H1 (cell line): Measurements from ENCODE around the gene NELL2. TPM values are rescaled to one million over a fixed set of nuclear protein-coding genes. Genes with fewer than 3 reads are reported as not detected.

ENCODE experiments used
- CTCF ChIA-PET: fragments of 300-600 bp; sonication (Branson Sonifier 250); formaldehyde crosslinking; loops from one replicate; lab custom pipeline; 2021; ENCODE audit not compliant: partially characterized antibody; lab: Charles Lee
- POLR2A ChIA-PET: fragments of 300-600 bp; sonication (Branson Sonifier 250); formaldehyde crosslinking; loops from one replicate; lab custom pipeline; 2021; ENCODE audit warnings: inconsistent platforms; ENCODE audit not compliant: partially characterized antibody; lab: Charles Lee
- DNase-seq, 2 experiments: peaks; one replicate each; pipeline versions ENCODE4 v3.0.0 to v3.0.0-alpha.2; 2010 to 2022; ENCODE audit warnings: low spot score in 2 of 2, low read depth in 1 of 2, mixed read lengths in 1 of 2
- FAIRE-seq: peaks from 2 replicates; lab custom pipeline; 2011; peaks lifted over from hg19 to GRCh38; lab: Jason Lieb, UNC
- H2AFZ ChIP-seq: 2 replicates; pipeline ENCODE4 v1.8.1; 2012; ENCODE audit warnings: low read length, inconsistent platforms
- H2AK5ac ChIP-seq: 2 replicates; pipeline ENCODE4 v1.6.1; 2013; ENCODE audit warnings: low read depth, low read length
- H2BK120ac ChIP-seq: replicated peaks from 2 replicates; pipeline ENCODE3; 2013; ENCODE audit warnings: low read depth, low read length, inconsistent platforms
- H2BK12ac ChIP-seq: 2 replicates; pipeline ENCODE4 v1.6.1; 2013; ENCODE audit warnings: low read depth, low read length
- H2BK15ac ChIP-seq: 2 replicates; pipeline ENCODE4 v1.6.1; 2013; ENCODE audit warnings: low read length
- H2BK20ac ChIP-seq: 2 replicates; pipeline ENCODE4 v1.6.1; 2013; ENCODE audit warnings: low read length
- H2BK5ac ChIP-seq: 2 replicates; pipeline ENCODE4 v1.6.1; 2013; ENCODE audit warnings: low read depth, low read length
- H3K14ac ChIP-seq: 2 replicates; pipeline ENCODE4 v1.6.1; 2013; ENCODE audit warnings: inconsistent platforms; ENCODE audit not compliant: insufficient read length
- H3K18ac ChIP-seq: 2 replicates; pipeline ENCODE4 v1.6.1; 2013; ENCODE audit warnings: low read length; ENCODE audit errors: extremely low read depth
- H3K23ac ChIP-seq: 2 replicates; pipeline ENCODE4 v1.6.1; 2013; ENCODE audit warnings: inconsistent platforms; ENCODE audit not compliant: insufficient read length
- H3K23me2 ChIP-seq: 2 replicates; pipeline ENCODE4 v1.6.1; 2013; ENCODE audit warnings: low read depth, low read length
- H3K27ac ChIP-seq: 2 replicates; pipeline ENCODE4 v1.6.1; 2011; ENCODE audit warnings: low read depth, low read length, inconsistent platforms
- H3K27me3 ChIP-seq, 4 experiments: replicated peaks in 1 of 4; 1 replicate in 1 of 4; 2 replicates in 3 of 4; pipeline versions ENCODE4 v1.6.1 to v1.8.1; 2011 to 2013; ENCODE audit warnings: low read length in 3 of 4, mild to moderate bottlenecking in 3 of 4, inconsistent platforms in 2 of 4, mixed read lengths in 2 of 4, moderate library complexity in 1 of 4; ENCODE audit not compliant: control insufficient read depth in 3 of 4, insufficient read depth in 3 of 4; ENCODE audit errors: extremely low read depth in 1 of 4
- H3K36me3 ChIP-seq, 4 experiments: 2 replicates each; pipeline versions ENCODE4 v1.6.1 to v1.8.1; 2011 to 2013; ENCODE audit warnings: mild to moderate bottlenecking in 4 of 4, low read length in 3 of 4, moderate library complexity in 2 of 4, control low read depth in 1 of 4, inconsistent platforms in 1 of 4; ENCODE audit not compliant: insufficient read depth in 4 of 4, control insufficient read depth in 2 of 4
- H3K4ac ChIP-seq: replicated peaks from 2 replicates; pipeline ENCODE3; 2013; ENCODE audit warnings: low read length, low read depth, mixed read lengths, inconsistent platforms; ENCODE audit not compliant: insufficient read length
- H3K4me1 ChIP-seq, 4 experiments: replicated peaks in 1 of 4; 1 replicate in 1 of 4; 2 replicates in 3 of 4; pipeline versions ENCODE4 v1.6.1 to v1.8.1; 2011 to 2013; ENCODE audit warnings: low read length in 3 of 4, inconsistent platforms in 2 of 4, mixed read lengths in 1 of 4; ENCODE audit not compliant: insufficient read depth in 4 of 4, control insufficient read depth in 3 of 4
- H3K4me2 ChIP-seq, 2 experiments: 2 replicates each; pipeline versions ENCODE4 v1.6.1 to v1.8.1; 2011 to 2013; ENCODE audit warnings: low read depth in 2 of 2, low read length in 2 of 2, control low read depth in 1 of 2, inconsistent platforms in 1 of 2, mild to moderate bottlenecking in 1 of 2; ENCODE audit not compliant: insufficient read depth in 1 of 2
- H3K4me3 ChIP-seq, 4 experiments: fragments of 200-600, 300-600 bp in 1 of 4; sonication (generic), shearing (Covaris generic), sonication (Bioruptor Twin) in 1 of 4; 2 replicates each; pipeline versions ENCODE4 v1.5.1 to v1.8.1; 2011 to 2016; ENCODE audit warnings: low read length in 4 of 4, low read depth in 3 of 4, control low read depth in 2 of 4, inconsistent platforms in 2 of 4, mild to moderate bottlenecking in 2 of 4, mixed read lengths in 1 of 4, moderate library complexity in 1 of 4; ENCODE audit not compliant: insufficient read depth in 2 of 4; ENCODE audit errors: extremely low read depth in 1 of 4
- H3K56ac ChIP-seq: replicated peaks from 2 replicates; pipeline ENCODE3; 2013; ENCODE audit warnings: low read depth, mild to moderate bottlenecking, mixed read lengths, low read length, inconsistent platforms; ENCODE audit not compliant: insufficient read length
- H3K79me1 ChIP-seq: 2 replicates; pipeline ENCODE4 v1.6.1; 2013; ENCODE audit warnings: low read depth, low read length, control low read depth
- H3K79me2 ChIP-seq, 2 experiments: 2 replicates each; pipeline versions ENCODE4 v1.6.1 to v1.8.1; 2012 to 2013; ENCODE audit warnings: low read length in 2 of 2, mild to moderate bottlenecking in 2 of 2, inconsistent platforms in 1 of 2; ENCODE audit not compliant: insufficient read depth in 2 of 2, control insufficient read depth in 1 of 2
- H3K9ac ChIP-seq, 4 experiments: replicated peaks in 1 of 4; 1 replicate in 1 of 4; 2 replicates in 3 of 4; pipeline versions ENCODE4 v1.6.1 to v1.8.1; 2011 to 2013; ENCODE audit warnings: low read depth in 3 of 4, low read length in 3 of 4, control low read depth in 2 of 4, mild to moderate bottlenecking in 2 of 4, moderate library complexity in 2 of 4, inconsistent platforms in 1 of 4; ENCODE audit errors: extremely low read depth in 1 of 4
- H3K9me3 ChIP-seq, 2 experiments: 2 replicates each; pipeline versions ENCODE4 v1.6.1 to v1.8.1; 2012 to 2013; ENCODE audit warnings: mild to moderate bottlenecking in 2 of 2, moderate library complexity in 2 of 2, control low read depth in 1 of 2, inconsistent platforms in 1 of 2, low read depth in 1 of 2, low read length in 1 of 2, mixed read lengths in 1 of 2; ENCODE audit not compliant: insufficient read depth in 2 of 2
- H4K20me1 ChIP-seq, 2 experiments: replicated peaks in 1 of 2; 2 replicates each; pipeline versions ENCODE3 to v1.8.1; 2011 to 2013; ENCODE audit warnings: inconsistent platforms in 2 of 2, low read length in 2 of 2, mild to moderate bottlenecking in 1 of 2; ENCODE audit not compliant: insufficient read depth in 2 of 2, control insufficient read depth in 1 of 2
- H4K5ac ChIP-seq: 2 replicates; pipeline ENCODE4 v1.6.1; 2013; ENCODE audit warnings: low read length, low read depth, mixed read lengths, inconsistent platforms; ENCODE audit not compliant: insufficient read length
- H4K8ac ChIP-seq: 2 replicates; pipeline ENCODE4 v1.8.0; 2013; ENCODE audit warnings: mild to moderate bottlenecking, moderate library complexity, low read length, inconsistent platforms; ENCODE audit not compliant: insufficient read depth; ENCODE audit errors: extremely low read depth
- H4K91ac ChIP-seq: replicated peaks from 2 replicates; pipeline ENCODE3; 2013; ENCODE audit warnings: low read length, mixed read lengths, inconsistent platforms; ENCODE audit not compliant: insufficient read length
- EZH2 ChIP-seq: fragments of 200-600 bp; sonication (generic); IDR thresholded peaks from 2 replicates; pipeline ENCODE4 v1.7.1; 2012; ENCODE audit warnings: low read depth, mild to moderate bottlenecking, moderate library complexity, low read length, inconsistent platforms; ENCODE audit not compliant: severe bottlenecking
- MAFK ChIP-seq: IDR thresholded peaks from 2 replicates; pipeline ENCODE4 v1.6.1; 2012; ENCODE audit warnings: low read depth, mild to moderate bottlenecking, improper control_type of control experiment, low read length
- ZNF274 ChIP-seq: IDR thresholded peaks from 2 replicates; pipeline ENCODE4 v1.7.0; 2012; ENCODE audit warnings: low read length, borderline replicate concordance; ENCODE audit errors: extremely low read depth
- WGBS, 2 experiments: shearing (Covaris generic) in 1 of 2; methylation state at CpG; one replicate each; pipeline versions ENCODE4 v1.1.6 to v1.1.7; 2013 to 2015; ENCODE audit warnings: low lambda C conversion rate in 2 of 2, mixed read lengths in 2 of 2, inconsistent platforms in 1 of 2, low coverage in 1 of 2, missing lambda C conversion rate in 1 of 2; ENCODE audit not compliant: insufficient replicate concordance in 2 of 2, insufficient coverage in 1 of 2, insufficient read length in 1 of 2; ENCODE audit errors: extremely low coverage in 1 of 2, missing lambda C conversion rate in 1 of 2; 5-methylcytosine and 5-hydroxymethylcytosine counted together
- polyA plus RNA-seq, 7 experiments: library from polyadenylated mRNA; depleted of rRNA in 3 of 7; stranded (reverse) in 5 of 7; unstranded in 2 of 7; fragments of >200 nt in 5 of 7; fragments of 200-250 nt in 2 of 7; gene quantifications; 1 replicate in 5 of 7; 2 replicates in 1 of 7; 4 replicates in 1 of 7; pipeline versions ENCODE4 v1.2.1 to v1.2.3, GENCODE V29; 2011 to 2013; ENCODE audit warnings: missing spikeins in 2 of 7, mixed read lengths in 2 of 7
- total RNA-seq: library from RNA; stranded (reverse); fragmentation: NEBNext Ultra II Directional; extraction: Animal tissue kit (Norgen Biotek cat#: 25700); gene quantifications from 2 replicates; pipeline ENCODE4 v1.2.1, GENCODE V29; 2021

The NELL2 gene
- total and polyA plus RNA-seq, 2 of the 8 experiments (the other 6 are each of a cell fraction or from before 2014, with no cell fraction given): 54.2 to 56.8 TPM

- Histone ChIP-seq H2BK15ac (no peak overlapping the region), H2BK120ac (no peak overlapping the region), H2BK12ac (no peak overlapping the region), H3K56ac (no peak overlapping the region), H4K8ac (no peak overlapping the region), H4K20me1 (no peaks in the 10 kb centered on the region), H3K4me3 (no peak overlapping the region), H2AFZ (no peak overlapping the region), H4K91ac (no peak overlapping the region)
- 85% methylated on average over 4 of the region's 4 CpGs; no CpG with 5 or more reads in 1 of the 2 experiments for WGBS, 2 experiments
- CTCF ChIA-PET: interaction anchor here (1.2 to 4.6 kb wide), 3 partner anchors 13 to 24 kb away, joined by 5 to 27 read pairs (median 5); no protein-coding TSS in a partner anchor
- no peak for TF ChIP-seq MAFK
- TF ChIP-seq ZNF274: no peak
- no peak for TF ChIP-seq EZH2
- TF ChIP-seq, all 59 proteins: peak for 0
- Histone ChIP-seq H3K4me1 (no peaks in the 10 kb centered on the region), H3K23me2 (no peaks in the 10 kb centered on the region), H4K5ac (no peak overlapping the region), H3K18ac (no peak overlapping the region), H3K4ac (no peak overlapping the region), H3K79me2 (peaks cover 0 to 8% of the 10 kb centered on the region in 2 experiments; a peak in 2 of 4 replicates), H3K4me2 (no peak overlapping the region), H3K27me3 (no peaks in the 10 kb centered on the region), H3K9ac (no peak overlapping the region), H2AK5ac (no peak overlapping the region), H2BK20ac (no peak overlapping the region), H2BK5ac (peak overlapping the region; percentile 16; the same call in 1 of the 2 replicates), H3K14ac (no peak overlapping the region), H3K36me3 (no peaks in the 10 kb centered on the region), H3K27ac (no peak overlapping the region), H3K79me1 (no peaks in the 10 kb centered on the region; the same call in 1 of the 2 replicates), H3K23ac (no peak overlapping the region), H3K9me3 (no peaks in the 10 kb centered on the region)
- POLR2A ChIA-PET: no interaction called here
- DNase-seq (no peak), FAIRE-seq (no peak)
Measured at GRCh38 chr12:44788731-44789130, 87.4 kb downstream of the NELL2 start.
